Stimulated activated CD8-positive, alpha-beta memory T cell treated with anti-CD3 and anti-CD28 coated beads, Interleukin-7, amount 100 ng/mL, for 1 hour (primary cell): Measurements from ENCODE around the gene MORN5.
A peak's percentile ranks its signal among the peaks of the same experiment; 100 is the strongest.

Experiments
- DNase-seq, 2 donors: peaks; one replicate each; pipeline ENCODE4 v3.0.0-alpha.2; 2020; ENCODE audit warnings: low read depth in 2 of 2

MORN5 gene

GRCh38 chr9:122190597-122191381 lies 31.1 kb downstream of the MORN5 start:
- DNase-seq = no peak

- DNase-seq = no peak
Observed at GRCh38 chr9:122191584-122191983, 31.9 kb downstream of the MORN5 start.

- DNase-seq = no peak
Observed at GRCh38 chr9:122192261-122192875, 32.7 kb downstream of the MORN5 start.

GRCh38 chr9:122192914-122193525 lies 33.3 kb downstream of the MORN5 start:
- DNase-seq = no peak

- DNase-seq = no peak
Observed at GRCh38 chr9:122193651-122194050, 33.9 kb downstream of the MORN5 start.

GRCh38 chr9:122195875-122196274 lies 36.2 kb downstream of the MORN5 start:
- DNase-seq = no peak

- no peak for DNase-seq
Observed at GRCh38 chr9:122197426-122197825, 37.7 kb downstream of the MORN5 start.

GRCh38 chr9:122197882-122198281 lies 38.2 kb downstream of the MORN5 start:
- no peak for DNase-seq

- no peak for DNase-seq
Observed at GRCh38 chr9:122200960-122201595, 41.4 kb downstream of the MORN5 start.

- DNase-seq = no peak
Observed at GRCh38 chr9:122201641-122202040, 41.9 kb downstream of the MORN5 start.

- DNase-seq = no peak
Observed at GRCh38 chr9:122202111-122202510, 42.4 kb downstream of the MORN5 start.

- no peak for DNase-seq
Observed at GRCh38 chr9:122204055-122204454, 44.3 kb downstream of the MORN5 start.

- no peak for DNase-seq
Observed at GRCh38 chr9:122204491-122204890, 44.8 kb downstream of the MORN5 start.

GRCh38 chr9:122205176-122205575 lies 45.5 kb downstream of the MORN5 start:
- no peak for DNase-seq

GRCh38 chr9:122206118-122207046 lies 46.7 kb downstream of the MORN5 start:
- no peak for DNase-seq

GRCh38 chr9:122207096-122207495 lies 47.4 kb downstream of the MORN5 start:
- no peak for DNase-seq

- no peak for DNase-seq
Observed at GRCh38 chr9:122209451-122209850, 49.7 kb downstream of the MORN5 start.

- DNase-seq = no peak
Observed at GRCh38 chr9:122212473-122213004, 52.8 kb downstream of the MORN5 start.

GRCh38 chr9:122213102-122213588 lies 53.4 kb downstream of the MORN5 start:
- DNase-seq = no peak

- peak in 1 of 2 donors; percentile 7 for DNase-seq
Observed at GRCh38 chr9:122213589-122214413, 54.1 kb downstream of the MORN5 start.
